HEK293 (cell line): ENCODE results near the gene MSRB1.
A peak's percentile ranks its signal among the peaks of the same experiment; 100 is the strongest.

ENCODE experiments used
- KLF8 ChIP-seq: fragments of 450-650 bp; formaldehyde crosslinking; IDR thresholded peaks from 2 replicates; pipeline ENCODE4 v1.5.1; 2016; ENCODE audit warnings: missing biosample characterization, missing genetic modification characterization
- REST ChIP-seq: fragments of 450-650 bp; formaldehyde crosslinking; IDR thresholded peaks from 2 replicates; pipeline ENCODE4 v1.5.1; 2016; ENCODE audit warnings: missing biosample characterization, missing genetic modification characterization
- ZBTB44 ChIP-seq: fragments of 450-650 bp; IDR thresholded peaks from 2 replicates; pipeline ENCODE4 v1.5.1; 2018; ENCODE audit warnings: missing biosample characterization, mild to moderate bottlenecking, missing genetic modification characterization
- ZNF155 ChIP-seq: fragments of 450-650 bp; formaldehyde crosslinking; IDR thresholded peaks from 2 replicates; pipeline ENCODE4 v1.5.1; 2016; ENCODE audit warnings: missing biosample characterization, missing genetic modification characterization
- ZNF184 ChIP-seq: fragments of 450-650 bp; IDR thresholded peaks from 2 replicates; pipeline ENCODE4 v1.5.1; 2018; ENCODE audit warnings: missing biosample characterization, mild to moderate bottlenecking, missing genetic modification characterization
- ZNF223 ChIP-seq: fragments of 450-650 bp; formaldehyde crosslinking; IDR thresholded peaks from 2 replicates; pipeline ENCODE4 v1.5.1; 2016; ENCODE audit warnings: missing biosample characterization, missing genetic modification characterization
- ZNF26 ChIP-seq: fragments of 450-650 bp; formaldehyde crosslinking; IDR thresholded peaks from 2 replicates; pipeline ENCODE4 v1.5.1; 2016; ENCODE audit warnings: missing biosample characterization, missing genetic modification characterization
- ZNF311 ChIP-seq: fragments of 450-650 bp; formaldehyde crosslinking; IDR thresholded peaks from 2 replicates; pipeline ENCODE4 v1.5.1; 2017; ENCODE audit warnings: missing biosample characterization, missing genetic modification characterization, borderline replicate concordance
- ZNF521 ChIP-seq: fragments of 450-650 bp; formaldehyde crosslinking; IDR thresholded peaks from 2 replicates; pipeline ENCODE4 v1.5.1; 2017; ENCODE audit warnings: missing biosample characterization, mild to moderate bottlenecking, missing genetic modification characterization
- ZNF558 ChIP-seq: fragments of 450-650 bp; formaldehyde crosslinking; IDR thresholded peaks from 2 replicates; pipeline ENCODE4 v1.5.1; 2016; ENCODE audit warnings: missing biosample characterization, missing genetic modification characterization
- ZNF585B ChIP-seq: fragments of 450-650 bp; formaldehyde crosslinking; IDR thresholded peaks from 2 replicates; pipeline ENCODE4 v1.5.1; 2016; ENCODE audit warnings: missing biosample characterization, missing genetic modification characterization
- ZNF600 ChIP-seq: fragments of 450-650 bp; formaldehyde crosslinking; IDR thresholded peaks from 2 replicates; pipeline ENCODE4 v1.5.1; 2016; ENCODE audit warnings: missing biosample characterization, missing genetic modification characterization
- ZNF639 ChIP-seq: fragments of 450-650 bp; formaldehyde crosslinking; IDR thresholded peaks from 2 replicates; pipeline ENCODE4 v1.5.1; 2016; ENCODE audit warnings: missing biosample characterization, missing genetic modification characterization
- ZNF664 ChIP-seq: fragments of 450-650 bp; formaldehyde crosslinking; IDR thresholded peaks from 2 replicates; pipeline ENCODE4 v1.5.1; 2016; ENCODE audit warnings: missing biosample characterization, missing genetic modification characterization
- ZNF704 ChIP-seq: fragments of 450-650 bp; formaldehyde crosslinking; IDR thresholded peaks from 2 replicates; pipeline ENCODE4 v1.5.1; 2016; ENCODE audit warnings: missing biosample characterization, missing genetic modification characterization
- TF ChIP-seq, protein P1 (sequence below): fragments of 450-650 bp; formaldehyde crosslinking; IDR thresholded peaks from 2 replicates; pipeline ENCODE4 v1.5.1; 2016; ENCODE audit warnings: missing biosample characterization, missing genetic modification characterization, borderline replicate concordance
- TF ChIP-seq, protein P2 (sequence below): fragments of 450-650 bp; formaldehyde crosslinking; IDR thresholded peaks from 2 replicates; pipeline ENCODE4 v1.5.1; 2016; ENCODE audit warnings: missing biosample characterization, missing genetic modification characterization
- TF ChIP-seq, protein P3 (sequence below): fragments of 450-650 bp; formaldehyde crosslinking; IDR thresholded peaks from 2 replicates; pipeline ENCODE4 v1.5.1; 2017; ENCODE audit warnings: missing biosample characterization, missing genetic modification characterization

MSRB1 gene

DNA sequence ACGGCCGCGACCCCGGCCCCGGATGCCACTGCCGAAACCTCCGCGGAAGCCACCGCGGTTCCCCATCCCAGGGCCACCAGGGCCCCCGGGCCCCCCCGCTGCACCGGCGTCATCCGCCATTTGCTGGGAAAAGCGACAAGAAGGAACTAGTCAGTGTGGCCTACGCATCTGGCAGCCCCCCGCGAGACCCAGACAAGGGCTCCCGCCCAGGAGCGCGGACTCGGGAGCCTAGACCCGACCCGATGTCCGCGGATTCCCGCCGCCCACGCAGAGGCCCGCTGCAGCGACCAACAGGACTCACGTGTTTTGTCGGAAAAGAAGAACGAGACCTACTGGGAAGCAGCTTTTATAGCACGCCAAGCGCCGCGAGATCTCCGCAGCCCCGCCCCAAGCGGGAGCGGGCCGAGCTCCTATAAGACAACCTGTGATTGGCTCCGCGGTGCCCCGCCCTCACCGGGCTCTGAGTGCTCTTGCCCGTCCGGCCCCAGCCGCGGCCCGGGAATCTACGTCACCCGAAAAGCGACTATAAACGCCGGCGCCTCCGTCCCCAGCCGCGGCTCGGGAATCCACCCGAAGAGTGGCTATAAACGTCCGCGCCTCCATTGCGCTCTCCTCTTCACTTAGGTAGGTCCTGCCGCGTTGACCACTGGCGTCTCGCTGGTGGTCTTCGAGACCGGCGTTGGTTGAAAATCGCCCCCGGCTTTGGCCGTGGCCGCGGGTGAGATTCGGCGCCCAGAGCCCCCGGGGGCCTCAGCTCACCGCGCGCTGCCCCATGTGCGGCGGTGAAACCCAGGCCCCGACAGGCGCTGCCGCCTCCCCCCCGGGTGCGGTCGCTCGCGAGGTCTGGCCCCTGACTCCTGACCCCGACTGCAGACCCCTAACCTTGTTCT is 21.8 kb upstream of the MSRB1 start, which contains the start of gene RPS2 (continued):
- TF ChIP-seq REST (tag by site-specific recombination) = peak; percentile 12; the same call in 1 of the 2 replicates
- no peak for TF ChIP-seq ZNF704
- no peak for TF ChIP-seq ZNF585B
- peak; percentile 42; the same call in 1 of the 2 replicates for TF ChIP-seq ZBTB44 (tag by site-specific recombination)
- TF ChIP-seq KLF8 = peak; percentile 88
- TF ChIP-seq ZNF223 (tag by site-specific recombination) = no peak
- TF ChIP-seq, protein P1, sequence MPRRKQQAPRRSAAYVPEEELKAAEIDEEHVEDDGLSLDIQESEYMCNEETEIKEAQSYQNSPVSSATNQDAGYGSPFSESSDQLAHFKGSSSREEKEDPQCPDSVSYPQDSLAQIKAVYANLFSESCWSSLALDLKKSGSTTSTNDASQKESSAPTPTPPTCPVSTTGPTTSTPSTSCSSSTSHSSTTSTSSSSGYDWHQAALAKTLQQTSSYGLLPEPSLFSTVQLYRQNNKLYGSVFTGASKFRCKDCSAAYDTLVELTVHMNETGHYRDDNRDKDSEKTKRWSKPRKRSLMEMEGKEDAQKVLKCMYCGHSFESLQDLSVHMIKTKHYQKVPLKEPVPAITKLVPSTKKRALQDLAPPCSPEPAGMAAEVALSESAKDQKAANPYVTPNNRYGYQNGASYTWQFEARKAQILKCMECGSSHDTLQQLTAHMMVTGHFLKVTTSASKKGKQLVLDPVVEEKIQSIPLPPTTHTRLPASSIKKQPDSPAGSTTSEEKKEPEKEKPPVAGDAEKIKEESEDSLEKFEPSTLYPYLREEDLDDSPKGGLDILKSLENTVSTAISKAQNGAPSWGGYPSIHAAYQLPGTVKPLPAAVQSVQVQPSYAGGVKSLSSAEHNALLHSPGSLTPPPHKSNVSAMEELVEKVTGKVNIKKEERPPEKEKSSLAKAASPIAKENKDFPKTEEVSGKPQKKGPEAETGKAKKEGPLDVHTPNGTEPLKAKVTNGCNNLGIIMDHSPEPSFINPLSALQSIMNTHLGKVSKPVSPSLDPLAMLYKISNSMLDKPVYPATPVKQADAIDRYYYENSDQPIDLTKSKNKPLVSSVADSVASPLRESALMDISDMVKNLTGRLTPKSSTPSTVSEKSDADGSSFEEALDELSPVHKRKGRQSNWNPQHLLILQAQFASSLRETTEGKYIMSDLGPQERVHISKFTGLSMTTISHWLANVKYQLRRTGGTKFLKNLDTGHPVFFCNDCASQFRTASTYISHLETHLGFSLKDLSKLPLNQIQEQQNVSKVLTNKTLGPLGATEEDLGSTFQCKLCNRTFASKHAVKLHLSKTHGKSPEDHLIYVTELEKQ (tag by site-specific recombination) = peak; percentile 59; the same call in 1 of the 2 replicates
- TF ChIP-seq, protein P2, sequence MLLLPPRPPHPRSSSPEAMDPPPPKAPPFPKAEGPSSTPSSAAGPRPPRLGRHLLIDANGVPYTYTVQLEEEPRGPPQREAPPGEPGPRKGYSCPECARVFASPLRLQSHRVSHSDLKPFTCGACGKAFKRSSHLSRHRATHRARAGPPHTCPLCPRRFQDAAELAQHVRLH = 0 out of 2 replicates have a peak, but pooled peaks have one; percentile 38
- TF ChIP-seq ZNF184 = no peak
- no peak for TF ChIP-seq ZNF26
- TF ChIP-seq ZNF664 (tag by site-specific recombination) = peak; percentile 22; the same call in 1 of the 2 replicates
- no peak for TF ChIP-seq ZNF311 (tag by site-specific recombination)
- peak; percentile 71 for TF ChIP-seq ZNF639
- no peak for TF ChIP-seq ZNF155 (tag by site-specific recombination)
- TF ChIP-seq ZNF521 (tag by site-specific recombination) = no peak
- TF ChIP-seq ZNF600 (tag by site-specific recombination) = peak; percentile 25; the same call in 1 of the 2 replicates
- TF ChIP-seq, protein P3, sequence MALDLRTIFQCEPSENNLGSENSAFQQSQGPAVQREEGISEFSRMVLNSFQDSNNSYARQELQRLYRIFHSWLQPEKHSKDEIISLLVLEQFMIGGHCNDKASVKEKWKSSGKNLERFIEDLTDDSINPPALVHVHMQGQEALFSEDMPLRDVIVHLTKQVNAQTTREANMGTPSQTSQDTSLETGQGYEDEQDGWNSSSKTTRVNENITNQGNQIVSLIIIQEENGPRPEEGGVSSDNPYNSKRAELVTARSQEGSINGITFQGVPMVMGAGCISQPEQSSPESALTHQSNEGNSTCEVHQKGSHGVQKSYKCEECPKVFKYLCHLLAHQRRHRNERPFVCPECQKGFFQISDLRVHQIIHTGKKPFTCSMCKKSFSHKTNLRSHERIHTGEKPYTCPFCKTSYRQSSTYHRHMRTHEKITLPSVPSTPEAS (tag by site-specific recombination) = 0 out of 2 replicates have a peak, but pooled peaks have one; percentile 41
- TF ChIP-seq ZNF558 (tag by site-specific recombination) = no peak
